Islet of Langerhans (tissue), 1 donor: Measurements from ENCODE around the gene SPIRE2.

Source experiments
- FAIRE-seq: peaks from one replicate; lab custom pipeline; 2011; peaks lifted over from hg19 to GRCh38; lab: Jason Lieb, UNC

Gene SPIRE2

DNA sequence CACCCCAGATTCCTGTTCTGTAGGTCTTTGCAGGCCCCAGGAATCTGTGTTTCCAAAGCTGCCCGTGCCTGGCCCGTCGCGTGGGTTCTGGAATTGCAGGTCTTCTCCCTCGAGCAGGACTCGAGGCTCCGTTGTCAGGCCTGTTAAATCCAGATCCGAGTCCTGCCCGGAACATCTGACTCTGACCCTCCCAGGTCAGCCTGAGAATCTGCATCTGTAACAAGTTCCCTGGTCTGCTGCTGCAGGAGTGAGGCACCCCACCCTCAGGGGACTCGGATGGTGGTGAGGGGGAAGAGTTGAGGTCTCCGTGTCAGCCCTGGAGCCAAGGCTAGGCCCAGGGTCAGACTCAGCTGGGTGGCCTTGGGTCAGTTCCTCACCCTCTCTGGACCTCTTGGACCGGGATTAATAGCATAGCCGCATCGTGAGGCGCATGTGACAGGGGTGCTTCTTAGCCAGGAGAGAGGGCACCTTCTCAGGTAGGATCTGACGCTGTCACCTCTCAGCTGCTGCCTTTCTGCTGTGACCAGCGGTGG lies 8.8 kb downstream of the SPIRE2 start:
- no peak for FAIRE-seq

DNA sequence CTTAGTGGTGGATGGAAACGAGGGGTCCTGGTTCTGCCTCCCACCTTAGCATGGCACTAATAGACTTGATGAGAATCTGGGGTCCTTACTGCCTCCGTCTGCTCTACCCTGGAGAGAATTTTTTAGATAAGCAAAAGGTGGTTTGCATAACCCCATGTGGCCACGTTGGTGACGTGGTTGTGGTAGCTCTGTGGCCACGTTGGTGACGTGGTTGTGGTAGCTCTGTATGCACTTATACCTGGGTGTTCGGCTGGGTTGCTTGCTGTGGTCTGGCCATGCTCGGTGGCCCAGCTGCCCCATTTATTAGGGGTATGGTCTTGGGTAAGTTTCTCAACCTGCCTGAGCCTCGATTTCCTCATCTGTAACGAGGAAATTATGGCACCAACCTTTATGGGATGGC lies 13.0 kb downstream of the SPIRE2 start:
- no peak for FAIRE-seq

DNA sequence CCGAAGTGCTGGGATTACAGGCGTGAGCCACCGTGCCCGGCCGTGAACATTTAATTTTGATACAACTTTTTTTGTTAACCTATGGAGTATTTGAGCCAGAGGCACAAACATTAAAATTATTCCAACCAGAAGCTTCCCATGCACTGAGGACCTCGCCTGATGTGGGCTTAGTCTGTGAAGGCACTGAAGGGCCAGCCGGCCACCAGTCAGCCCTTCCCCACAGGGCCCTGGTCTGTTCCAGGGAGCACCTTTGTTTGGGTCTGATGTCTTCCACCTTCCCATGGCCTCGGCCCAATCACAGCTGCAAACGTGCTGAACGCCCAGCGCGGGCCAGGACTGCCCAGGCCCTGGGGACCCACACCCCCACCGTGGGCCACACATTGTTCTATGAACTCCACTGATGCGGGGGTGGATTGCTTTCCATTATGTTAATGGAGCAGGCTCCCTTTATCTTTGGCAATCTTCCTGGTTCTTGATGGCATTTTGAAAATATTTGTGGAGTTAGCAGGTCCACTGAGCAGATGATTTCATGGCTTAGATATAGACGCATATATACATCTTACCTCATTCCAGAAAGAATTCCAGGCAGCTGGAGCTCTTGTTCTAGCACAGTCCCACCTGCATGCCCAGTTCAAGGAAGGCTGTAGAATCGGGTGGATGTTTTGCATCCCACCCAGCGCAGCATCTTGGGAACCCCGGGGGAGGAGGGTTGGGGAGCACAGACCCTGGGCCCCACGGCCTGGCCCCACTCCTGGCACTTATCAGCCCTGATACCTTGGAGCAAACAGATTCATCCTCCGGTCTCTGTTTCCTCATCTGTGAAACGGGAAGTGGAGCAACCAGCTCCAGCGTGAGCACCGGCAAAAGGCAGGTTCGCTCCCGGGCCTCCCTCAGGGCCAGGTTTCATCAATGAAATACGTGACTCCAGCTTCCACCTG lies 14.5 kb downstream of the SPIRE2 start:
- FAIRE-seq: no peak

DNA sequence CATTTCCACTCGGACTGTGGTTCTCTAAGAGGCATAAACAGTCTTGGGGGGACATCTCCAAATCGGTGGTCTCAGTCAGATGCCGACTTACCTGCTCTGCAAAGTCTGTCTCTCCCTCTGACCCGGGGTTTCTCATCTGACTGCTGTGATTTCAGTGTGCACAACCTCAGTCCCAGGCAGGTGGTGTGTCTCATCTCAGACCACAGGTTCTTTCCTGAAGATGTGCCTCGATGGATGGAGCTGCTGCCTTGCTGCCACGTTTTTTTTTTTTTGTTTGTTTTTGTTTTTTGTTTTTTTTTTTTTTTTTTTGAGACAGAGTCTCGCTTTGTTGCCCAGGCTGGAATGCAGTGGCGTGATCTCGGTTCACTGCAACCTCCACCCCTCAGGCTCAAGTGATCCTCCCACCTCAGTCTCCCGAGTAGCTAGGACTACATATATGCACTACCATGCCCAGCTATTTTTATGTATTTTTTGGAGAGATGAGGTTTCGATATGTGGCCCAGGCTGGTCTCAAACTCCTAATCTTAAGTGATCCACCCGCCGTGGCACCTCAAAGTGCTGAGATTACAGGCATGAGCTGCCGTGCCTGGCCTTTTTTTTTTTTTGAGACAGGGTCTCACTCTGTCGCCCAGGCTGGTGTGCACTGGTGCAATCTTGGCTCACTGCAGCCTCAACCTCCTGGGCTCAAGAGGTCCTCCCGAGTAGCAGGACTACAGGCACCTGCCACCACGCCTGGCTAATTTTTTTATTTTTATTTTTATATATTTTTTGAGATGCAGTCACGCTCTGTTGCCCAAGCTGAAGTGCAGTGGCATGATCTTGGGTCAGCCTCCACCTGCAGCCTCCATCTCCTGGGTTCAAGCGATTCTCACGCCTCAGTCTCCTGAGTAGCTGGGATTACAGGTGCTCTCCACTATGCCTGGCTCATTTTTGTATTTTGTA lies 15.4 kb downstream of the SPIRE2 start:
- no peak for FAIRE-seq

DNA sequence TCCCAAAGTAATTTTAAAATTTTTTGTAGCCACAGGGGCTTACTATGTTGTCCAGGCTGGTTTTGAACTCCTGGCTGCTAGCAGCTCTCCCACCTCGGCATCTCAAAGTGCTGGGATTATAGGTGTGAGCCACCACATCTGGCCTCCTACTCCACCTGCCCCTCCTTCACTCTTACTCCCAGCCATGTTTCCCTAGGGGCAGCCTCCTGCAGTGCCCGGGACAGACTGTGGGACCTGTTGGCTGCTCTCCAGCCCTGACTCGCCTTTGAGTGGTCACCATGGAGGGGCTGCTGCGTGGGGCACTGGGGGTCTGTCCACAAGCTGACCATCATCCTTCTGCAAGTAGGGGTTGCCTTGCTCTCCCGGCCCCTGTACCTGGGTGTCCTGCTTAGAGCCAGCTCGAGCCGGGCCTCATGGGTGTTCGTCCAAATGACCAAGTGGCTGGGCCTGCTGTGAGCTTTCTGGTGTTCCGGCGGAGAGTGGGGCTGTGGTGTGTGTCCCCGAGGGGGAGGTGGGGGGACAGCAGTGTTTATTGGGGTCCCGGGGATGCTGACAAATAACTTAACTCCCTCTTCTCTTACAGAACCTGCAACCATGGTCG lies 16.6 kb downstream of the SPIRE2 start:
- no peak for FAIRE-seq

DNA sequence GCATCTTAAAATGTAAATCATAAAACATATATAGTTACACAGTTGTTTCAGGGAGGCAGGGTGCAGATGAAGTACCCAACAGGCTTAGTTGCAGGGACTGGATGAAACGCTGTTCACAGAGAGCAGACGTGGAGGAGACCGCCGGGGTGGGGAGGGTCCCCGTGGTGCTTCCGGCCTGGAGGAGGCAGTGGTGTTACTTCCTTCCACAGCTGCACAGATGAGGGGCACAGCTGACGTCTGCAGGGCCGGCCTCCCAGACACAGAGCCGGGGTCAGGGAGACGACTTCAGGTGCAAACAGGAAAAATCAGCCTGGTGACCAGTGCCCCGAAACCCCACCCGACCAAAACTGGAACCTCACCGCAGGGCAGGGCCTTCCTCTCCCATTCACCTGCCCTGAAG lies 17.1 kb downstream of the SPIRE2 start:
- no peak for FAIRE-seq

DNA sequence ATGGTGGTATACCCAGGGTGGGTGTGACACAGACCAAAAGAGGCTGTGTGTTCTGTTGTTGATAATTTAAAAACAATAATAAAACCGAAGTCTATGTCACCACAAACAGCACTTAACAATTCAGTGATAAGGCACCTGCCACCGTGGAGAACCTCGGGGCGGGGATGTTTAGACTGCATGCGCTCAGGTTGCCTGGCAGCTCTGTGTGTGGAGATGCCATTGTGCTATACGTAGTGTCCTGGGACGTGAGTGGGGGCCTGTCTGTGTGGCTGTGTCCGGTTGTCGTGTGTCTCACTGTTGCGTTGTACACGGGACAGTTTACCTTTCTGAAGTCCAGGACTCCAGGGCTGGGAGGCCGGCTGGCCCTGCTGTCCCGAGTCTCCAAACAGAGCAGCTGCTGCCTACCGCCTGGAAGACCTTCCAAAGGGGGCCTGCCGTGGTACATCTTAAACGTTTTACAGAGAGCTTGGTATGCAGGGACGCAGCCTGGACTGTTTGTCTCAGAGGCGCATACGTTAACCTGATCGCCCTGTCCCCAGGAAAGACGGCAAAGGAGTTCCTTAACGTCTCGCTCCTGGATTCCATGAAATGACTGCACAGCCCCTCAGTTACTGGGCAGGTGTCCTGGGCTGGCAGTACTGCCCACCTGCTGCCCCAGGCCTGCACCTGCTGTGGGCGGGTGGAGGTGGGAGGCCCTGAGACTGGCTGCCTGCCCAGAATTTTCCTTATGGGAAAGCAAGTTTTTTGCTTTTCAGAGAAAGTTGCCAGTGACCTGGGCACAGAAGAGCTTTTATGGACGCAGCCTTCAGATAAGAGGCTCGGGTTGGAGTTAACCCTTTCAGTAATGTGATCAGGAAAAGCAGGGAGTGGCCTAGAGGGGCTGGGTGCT lies 19.0 kb downstream of the SPIRE2 start:
- no peak for FAIRE-seq

DNA sequence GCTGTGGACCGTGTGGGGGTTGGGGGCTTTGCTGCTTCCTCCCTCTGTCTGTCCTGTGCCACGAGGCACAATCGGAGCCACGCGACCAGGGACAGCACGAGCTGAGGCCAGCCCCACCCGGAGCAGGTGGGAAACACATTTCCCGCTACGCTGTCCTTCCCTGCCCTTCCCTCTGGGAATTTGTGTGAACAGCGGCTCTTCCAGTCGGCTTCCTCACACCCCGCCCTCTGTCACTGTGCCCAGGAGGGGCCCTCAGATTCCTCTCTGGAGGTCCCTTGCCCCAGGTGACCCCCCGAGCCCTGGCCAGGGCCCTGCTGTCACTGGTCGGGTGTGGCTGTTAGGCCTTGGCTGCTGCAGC lies 19.6 kb downstream of the SPIRE2 start:
- no peak for FAIRE-seq

DNA sequence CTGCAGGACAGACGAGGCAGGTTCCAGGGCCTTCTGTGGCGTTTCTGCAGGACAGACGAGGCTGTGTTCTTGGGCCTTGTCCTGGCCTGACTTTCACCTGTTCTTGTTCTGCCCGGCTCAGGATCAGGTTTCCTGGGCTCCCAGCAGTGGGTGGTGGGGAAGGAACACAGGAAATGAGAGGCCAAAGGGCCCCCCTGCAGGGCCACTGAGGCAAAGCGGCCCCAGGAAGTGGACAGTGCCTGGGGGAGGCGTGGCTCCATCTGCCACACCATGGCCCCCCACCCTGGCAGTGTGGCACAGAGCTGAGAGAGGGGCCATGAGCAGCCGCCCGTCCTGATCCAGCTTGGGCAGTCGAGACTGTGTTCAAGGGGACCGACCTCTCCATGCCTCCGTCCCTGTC lies 20.7 kb downstream of the SPIRE2 start:
- no peak for FAIRE-seq

DNA sequence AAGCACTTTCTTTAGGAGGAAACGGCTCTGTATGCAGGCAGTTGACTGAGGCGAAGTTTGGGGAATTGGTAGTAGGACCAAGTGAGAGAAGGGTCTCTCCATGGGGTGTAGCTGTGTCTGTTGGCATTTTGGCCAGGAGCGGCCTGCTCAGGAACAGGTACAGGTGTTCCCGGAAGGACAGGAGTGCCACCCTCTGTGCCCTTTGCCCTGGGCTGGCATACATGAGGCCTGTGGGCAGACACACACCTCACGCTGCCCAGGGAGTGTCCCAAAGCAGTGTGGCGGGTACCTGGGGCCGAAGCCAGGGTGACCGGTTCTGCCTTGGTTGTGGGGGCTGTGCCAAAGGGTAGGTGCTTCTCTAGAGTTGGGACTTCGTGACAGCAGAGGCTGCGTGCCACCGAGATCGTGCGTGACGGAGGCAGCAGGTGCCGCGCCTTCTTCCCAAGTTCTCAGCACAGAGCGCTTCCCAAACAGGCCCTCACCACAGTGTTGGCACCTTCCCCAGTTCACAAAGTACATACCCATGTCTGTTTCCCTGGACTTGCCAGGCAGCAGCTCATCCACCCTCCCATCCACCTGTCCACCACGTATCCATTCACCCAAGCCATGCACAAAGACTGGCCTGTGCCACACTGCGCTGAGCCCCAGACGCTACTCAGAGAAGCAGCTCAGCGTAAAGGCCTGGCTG lies 25.2 kb downstream of the SPIRE2 start:
- FAIRE-seq: no peak

DNA sequence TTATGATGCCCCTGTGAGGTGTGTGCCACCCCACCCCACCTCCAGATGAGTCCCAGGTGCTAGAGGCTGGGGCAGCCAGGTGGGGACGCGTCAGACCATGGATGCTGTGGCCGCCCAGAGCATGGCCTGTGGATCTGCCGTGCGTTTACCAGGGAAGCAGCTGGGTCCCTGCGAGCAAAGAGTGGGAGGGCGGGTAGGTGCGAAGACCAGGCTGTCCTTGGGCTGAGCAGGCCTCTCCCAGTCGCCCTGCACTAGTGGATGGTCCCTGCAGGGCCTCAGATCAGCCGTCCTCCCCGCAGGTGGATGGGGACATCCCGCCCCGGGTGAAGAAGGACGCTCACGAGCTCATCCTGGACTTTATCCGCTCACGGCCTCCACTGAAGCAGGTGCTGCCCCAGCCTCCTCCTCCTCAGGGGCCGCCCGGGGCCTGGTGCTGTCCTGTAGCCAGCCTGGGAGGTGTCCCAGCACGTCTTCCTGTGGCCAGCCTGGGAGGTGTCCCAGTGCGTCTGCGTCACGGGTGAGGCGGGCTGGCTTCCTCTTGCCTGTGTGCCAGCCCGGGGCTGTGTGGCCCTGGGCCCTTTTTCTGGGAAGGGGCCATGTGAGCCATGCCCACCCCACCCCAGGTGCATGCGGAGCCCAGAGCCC lies 27.1 kb downstream of the SPIRE2 start:
- FAIRE-seq: no peak

DNA sequence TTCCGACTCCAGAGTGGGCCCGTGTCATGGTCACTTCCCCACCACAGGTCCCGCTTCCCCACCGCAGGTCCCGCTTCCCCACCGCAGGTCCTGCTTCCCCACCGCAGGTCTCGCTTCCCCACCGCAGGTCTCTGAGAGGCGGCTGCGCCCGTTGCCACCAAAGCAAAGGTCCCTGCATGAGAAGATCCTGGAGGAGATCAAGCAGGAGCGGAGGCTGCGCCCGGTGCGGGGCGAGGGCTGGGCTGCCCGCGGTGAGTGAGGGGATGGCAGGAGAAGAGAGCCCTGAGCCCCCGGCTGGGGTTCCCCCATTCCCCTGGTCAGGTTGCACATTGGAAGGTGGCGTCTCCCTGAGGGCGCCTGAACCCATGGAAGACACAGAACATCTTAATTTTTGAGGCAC lies 27.7 kb downstream of the SPIRE2 start:
- no peak for FAIRE-seq

DNA sequence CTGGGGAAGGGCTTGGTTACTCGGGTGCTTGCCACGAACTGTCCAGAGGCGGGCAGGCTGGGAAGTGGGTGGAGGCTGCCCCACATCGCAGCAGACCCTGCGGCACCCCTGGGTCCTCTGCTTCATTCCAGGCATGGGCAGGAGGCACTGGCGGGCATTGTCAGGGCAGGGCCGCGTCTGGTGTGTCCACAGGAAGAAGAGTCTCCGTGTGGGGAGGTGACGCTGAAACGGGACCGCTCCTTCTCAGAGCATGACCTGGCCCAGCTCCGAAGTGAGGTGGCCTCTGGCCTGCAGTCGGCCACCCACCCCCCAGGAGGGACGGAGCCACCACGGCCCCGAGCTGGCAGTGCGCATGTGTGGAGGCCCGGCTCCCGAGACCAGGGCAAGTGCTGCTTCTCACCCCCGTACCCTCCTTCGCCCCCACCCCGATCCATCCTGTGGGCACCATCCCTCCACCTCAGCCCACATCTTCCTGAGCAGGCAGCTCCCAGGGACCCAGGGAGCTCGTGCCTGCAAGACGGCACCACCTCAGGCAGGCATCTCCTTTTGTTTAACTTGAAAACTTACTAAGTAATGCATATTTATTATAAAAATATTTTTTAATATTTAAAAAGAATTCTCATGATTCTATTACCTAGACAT lies 30.8 kb downstream of the SPIRE2 start:
- FAIRE-seq: no peak

DNA sequence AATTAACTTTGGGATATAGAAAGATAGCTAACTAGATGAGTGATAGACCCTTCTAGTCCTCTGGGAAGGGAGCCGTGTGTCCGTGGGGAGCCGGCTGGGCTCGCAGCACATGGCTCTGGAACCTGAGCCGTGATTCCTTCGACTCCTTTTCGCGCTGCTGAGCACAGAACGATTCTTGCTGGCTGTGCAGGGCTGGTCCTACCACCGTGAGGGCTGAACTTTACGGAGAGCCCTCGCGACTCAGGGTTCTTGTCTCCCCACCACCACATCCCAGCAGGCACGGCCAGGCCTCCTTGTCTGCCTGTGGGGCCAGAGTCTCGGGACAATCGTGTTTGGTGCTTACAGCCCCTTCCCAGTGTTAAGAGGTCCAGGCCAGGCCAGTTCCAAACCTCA lies 31.3 kb downstream of the SPIRE2 start:
- FAIRE-seq: no peak

DNA sequence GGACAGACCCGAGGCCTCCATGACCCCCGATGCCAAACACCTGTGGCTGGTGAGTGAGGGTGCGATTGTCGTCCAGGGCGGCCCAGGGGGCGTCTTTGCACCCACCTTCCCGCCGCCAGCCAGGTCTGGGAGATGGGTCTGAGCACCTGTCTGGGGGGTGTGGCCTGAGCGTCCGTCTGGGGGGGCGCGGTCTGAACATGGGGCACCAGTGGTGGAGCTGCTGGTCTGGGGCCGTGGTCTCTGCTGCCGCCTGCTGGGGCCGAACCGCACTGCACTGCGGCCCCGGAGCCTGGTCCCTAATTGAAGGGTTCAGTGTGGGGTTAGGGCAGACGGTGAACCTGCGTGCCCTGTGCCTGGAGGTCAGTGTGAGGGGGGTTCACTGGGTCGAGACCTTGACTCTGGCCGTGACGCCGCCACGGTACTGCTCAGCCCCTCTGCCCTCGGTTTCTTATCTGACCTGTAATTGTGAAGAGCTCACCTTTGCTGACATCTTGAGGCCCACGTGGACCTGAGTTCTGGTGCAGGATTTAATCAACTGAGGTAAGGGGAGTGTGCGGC lies 32.6 kb downstream of the SPIRE2 start:
- FAIRE-seq: no peak

DNA sequence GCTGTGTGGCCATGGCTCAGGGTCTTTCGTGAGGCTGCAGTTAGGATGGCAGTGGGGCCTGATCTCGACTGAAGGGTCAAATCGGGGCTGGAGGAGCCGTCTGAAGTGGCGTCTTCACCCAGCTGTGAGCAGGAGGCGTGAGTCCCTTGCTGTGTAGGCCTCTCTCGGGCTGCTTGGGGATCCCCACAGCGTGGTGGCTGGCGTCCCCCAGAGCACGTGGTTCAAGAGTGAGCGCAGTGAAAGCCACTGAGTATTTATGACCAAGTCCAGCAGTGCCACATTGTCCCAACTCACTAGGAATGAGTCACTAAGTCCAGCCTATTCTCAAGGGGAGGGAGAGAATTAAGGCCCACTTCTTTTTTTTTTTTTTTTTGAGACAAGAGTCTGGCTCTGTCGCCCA lies 33.4 kb downstream of the SPIRE2 start:
- FAIRE-seq: no peak

DNA sequence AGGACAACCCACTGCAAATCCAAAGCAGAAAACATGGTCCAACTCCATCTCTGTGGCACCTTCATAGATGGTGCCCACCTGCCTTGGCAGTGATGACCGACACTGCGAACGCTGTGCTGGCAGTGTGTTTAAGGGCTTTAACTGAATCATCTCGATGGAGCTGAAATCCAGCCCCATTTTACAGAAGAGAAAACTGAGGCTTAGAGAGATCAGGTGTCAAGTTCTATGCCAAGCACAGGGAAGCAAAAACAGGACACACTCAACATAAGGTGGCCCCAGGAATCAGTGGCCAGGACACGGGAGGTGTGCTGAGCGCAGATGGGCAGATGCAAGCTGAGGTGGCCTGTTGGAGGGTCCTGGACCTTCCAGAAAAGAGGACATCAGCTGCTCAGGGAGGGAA lies 34.5 kb downstream of the SPIRE2 start:
- no peak for FAIRE-seq

DNA sequence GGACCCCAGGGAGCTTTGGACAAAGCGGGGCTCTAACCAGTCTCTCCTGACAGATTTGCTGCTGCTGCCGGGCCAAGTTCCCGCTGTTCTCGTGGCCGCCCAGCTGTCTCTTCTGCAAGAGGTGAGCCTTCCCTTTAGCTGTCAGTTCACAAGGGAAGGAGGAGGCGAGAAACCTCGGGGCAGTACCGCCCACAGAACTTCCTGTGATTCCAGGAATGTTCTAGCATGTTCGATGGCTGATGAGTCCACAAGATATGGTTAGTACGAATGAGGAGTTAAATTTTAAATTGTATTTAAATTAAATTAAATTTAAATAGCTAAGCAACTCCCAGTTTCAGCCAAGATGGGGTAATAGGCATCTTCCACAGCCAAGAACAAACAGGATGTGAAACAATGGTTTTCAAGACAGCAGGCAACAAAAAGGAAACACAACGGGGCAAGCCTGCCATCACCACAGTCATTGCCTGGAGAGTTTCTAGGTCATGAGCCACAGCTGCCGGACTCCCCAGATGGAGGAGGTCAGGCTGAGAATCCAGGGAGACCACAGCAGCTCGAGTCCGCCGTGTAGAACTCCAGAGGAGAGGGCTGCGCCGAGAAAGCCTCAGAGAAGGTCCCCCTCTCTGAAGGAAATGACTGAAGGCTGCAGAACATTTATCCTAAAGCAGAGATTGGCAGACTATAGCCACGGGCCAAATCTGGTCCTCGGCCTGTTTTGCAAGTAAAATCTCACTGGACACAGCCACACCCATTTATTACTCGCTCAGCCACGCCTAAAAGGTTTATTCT lies 35.7 kb downstream of the SPIRE2 start:
- no peak for FAIRE-seq

DNA sequence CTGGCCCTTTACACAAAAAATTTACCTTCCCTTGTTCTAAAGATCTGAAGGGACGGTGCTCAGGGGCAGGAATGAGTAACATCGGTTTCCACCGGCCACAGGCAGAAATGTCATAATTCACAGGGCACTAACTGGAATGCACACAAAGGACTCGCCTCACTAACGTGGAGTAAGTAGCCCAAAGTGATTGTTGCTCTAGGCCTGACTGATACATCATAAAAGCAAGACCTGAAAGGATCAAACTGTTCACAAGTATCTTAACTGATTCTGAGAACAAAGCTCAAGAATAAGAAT lies 36.2 kb downstream of the SPIRE2 start:
- FAIRE-seq: no peak
